GM21786 (cell line): ENCODE results near the gene RNF40.

Experiments
- ATAC-seq: cut with Tn5 transposase; IDR thresholded peaks from one replicate; pipeline ENCODE4 v1.9.1; 2021; ENCODE audit not compliant: unreplicated experiment

The RNF40 gene

GRCh38 chr16:30761427-30761927 is 645 bp upstream of the RNF40 start:
- peak; percentile 6 for ATAC-seq

GRCh38 chr16:30762991-30763725 is 1.0 kb downstream of the RNF40 start:
- no peak for ATAC-seq

GRCh38 chr16:30764086-30764485 is 2.0 kb downstream of the RNF40 start:
- ATAC-seq = no peak

- no peak for ATAC-seq
These were observed 2.8 kb downstream of the RNF40 start for GRCh38 chr16:30764816-30765465.

- no peak for ATAC-seq
These were observed 4.2 kb downstream of the RNF40 start for GRCh38 chr16:30766206-30766932.

DNA sequence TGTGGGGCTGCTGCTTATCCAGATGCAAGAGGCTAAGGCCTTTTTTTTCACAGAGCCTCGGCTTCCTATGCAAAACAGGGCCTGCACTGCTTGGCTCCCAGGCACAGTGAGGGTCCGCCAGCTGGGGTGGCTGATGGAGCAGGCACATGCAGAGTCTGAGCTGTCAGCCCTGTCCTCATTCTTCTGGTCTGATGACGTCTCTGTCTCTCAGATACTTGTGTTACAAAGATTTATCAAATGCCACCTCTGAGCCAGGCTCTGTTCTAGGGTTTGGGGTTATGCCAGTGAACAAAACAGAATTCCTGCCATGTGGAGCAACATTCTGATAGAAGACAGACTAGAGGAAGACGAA is 4.8 kb downstream of the RNF40 start:
- no peak for ATAC-seq

DNA sequence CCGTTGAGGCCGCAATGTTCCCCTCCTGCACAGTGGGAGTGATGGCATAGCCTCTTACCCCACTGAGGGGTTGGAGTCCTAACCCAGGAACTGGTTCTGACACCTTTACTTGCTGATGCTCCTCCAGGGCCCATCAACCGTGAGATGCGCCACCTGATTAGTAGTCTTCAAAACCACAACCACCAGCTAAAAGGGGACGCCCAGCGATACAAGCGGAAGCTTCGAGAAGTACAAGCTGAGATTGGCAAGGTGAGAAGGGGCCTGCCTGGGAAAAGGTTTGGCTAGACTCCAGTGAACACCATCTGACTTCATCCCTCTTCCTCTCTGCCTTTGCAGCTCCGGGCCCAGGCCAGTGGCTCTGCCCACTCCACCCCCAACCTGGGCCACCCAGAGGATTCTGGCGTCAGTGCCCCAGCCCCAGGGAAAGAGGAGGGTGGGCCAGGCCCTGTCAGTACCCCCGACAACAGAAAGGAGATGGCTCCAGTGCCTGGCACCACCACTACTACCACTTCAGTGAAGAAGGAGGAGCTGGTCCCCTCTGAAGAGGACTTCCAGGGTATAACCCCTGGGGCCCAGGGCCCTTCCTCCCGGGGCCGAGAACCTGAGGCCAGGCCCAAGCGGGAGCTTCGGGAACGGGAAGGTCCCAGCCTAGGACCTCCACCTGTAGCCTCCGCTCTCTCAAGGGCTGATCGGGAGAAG is 5.8 kb downstream of the RNF40 start:
- no peak for ATAC-seq

DNA sequence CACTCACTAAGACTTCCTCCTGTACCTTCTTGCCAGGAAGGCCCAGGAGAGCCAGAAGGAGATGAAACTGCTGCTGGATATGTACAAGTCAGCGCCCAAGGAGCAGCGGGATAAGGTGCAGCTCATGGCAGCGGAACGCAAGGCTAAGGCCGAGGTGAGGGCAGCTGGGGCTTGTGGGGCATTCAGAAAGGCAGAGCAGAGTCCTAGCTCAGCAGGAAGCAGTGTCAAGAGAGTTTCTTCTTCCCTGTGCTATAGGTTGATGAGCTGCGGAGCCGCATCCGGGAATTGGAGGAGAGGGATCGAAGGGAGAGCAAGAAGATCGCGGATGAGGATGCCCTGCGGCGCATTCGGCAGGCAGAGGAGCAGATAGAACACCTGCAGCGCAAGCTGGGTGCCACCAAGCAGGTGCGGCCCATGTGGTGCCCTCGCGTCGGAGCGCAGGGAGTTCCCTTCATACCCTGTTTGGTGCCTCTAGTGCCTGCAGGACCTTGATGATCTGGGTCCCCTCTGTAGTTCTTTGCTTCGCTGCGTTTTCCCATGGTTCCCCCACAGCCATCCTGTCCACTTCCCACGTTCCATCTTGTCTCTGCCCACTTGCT is 6.6 kb downstream of the RNF40 start:
- ATAC-seq = no peak

DNA sequence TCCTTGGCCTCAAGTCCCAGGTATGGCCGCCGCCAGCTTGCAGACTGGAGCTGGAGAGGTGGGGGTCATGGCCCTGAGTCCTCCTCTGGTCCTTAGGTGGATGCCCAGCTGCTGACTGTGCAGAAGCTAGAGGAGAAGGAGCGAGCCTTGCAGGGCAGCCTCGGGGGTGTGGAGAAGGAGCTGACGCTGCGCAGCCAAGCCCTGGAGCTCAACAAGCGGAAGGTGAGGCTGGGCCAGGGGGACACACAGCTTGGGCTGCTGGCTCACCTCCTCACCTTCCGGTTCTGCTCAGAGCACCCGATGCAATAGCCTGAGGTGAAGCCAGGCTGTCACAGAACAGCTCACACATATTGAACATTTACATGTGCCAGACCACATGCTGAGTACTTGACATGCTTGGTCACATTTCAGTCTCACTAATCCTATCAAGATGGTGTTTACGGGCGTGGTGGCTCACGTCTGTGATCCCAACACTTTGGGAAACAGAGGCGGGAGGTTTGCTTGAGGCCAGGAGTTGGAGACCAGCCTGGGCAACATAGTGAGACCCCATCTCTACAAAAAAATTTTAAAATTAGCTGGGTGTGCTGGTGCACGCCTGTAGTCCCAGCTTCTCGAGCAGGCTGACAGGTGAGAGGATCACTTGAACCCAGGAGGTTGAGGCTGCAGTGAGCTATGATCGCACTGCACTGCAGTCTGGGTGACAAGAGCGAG is 7.4 kb downstream of the RNF40 start:
- no peak for ATAC-seq

GRCh38 chr16:30771726-30772125 is 9.6 kb downstream of the RNF40 start:
- no peak for ATAC-seq

- no peak for ATAC-seq
These were observed 11.7 kb downstream of the RNF40 start for GRCh38 chr16:30773826-30774225.

DNA sequence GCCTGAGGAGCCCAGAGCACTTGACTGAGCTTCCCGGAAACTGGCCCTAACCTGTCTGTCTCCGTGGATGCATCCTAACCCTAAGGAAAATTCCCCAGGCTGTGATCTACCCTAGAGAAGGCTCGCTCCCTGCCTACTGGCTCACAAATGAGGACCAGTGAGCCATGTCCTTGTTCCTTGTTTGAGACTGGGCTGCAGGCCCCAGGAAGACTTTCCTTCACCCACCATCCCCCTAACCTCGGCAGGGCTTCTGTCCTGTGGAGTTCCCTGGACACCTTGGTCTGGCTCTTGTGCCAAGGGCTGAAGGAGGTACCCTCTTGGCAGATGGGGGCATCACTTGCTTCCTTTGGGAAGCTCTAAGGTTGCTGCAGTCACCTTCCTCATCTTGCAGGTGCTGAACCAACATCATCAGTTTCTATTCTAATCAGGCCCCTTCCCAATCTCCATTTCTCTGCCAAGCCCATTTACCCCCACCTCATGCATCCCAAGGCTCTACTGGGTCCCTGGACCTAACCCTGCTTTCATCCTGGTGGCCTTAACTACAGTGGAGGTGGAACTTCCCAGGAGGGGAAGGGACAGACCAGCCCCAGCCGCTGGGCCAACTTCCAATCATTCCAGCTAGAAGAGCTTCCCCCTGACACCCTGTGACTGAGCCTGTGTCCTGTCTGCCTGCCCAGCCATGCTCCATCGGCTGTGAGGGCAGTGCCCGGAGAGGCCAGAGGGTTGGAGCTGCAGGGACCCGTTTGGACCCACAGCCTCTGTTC is 12.4 kb downstream of the RNF40 start:
- peak; percentile 19 for ATAC-seq

DNA sequence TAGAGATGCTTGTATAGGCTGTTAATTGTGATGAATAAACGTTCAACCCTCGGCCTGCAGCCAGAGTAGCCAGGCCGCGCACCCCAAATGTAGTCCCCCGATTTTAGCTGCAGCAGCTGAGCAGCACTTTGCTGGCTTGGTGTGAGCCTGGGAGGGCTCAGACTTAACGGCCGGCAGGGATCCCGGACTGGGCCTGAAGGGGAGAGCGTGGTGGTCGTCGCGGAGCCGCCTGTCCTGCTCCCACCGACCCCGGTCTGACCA is 12.9 kb downstream of the RNF40 start:
- no peak for ATAC-seq

DNA sequence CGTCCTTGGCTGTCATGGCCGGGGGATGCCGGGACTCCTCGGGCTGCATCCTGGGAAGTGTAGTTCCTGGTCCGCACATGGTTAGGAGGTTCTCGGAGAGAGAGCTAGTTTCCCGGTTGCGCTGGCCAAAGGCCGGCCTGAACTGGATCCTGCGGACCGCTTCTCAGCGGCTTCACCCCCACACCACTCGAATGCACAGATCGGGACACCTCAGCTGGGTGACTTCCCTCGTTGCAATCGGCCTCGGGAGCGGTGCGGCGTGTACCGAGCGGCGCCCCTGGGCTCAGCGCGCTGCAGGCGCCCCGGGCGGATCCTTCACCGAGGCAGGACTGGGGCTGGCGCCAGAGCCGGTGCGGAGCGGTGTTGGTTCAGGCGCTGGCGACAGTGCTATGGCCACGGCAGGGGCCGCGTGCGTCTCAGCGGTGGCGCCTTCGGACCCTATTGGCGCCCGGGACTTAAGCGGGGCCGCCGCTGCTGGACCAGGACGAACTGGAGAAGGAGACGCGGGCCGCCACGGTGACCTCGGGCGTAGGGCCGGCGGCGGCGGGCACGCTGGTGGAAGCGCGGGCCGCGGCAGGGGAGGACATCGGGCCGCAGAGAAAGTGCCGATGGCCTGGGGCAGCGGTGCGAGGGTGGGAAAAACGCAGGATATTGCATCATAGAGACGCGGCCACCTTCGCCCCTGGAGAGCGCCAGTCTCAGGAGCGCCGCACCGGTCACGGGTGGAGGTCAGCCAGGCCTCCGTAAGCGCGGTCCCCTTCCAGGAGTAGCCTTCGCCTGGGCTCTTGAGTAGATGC is 13.5 kb downstream of the RNF40 start:
- ATAC-seq = peak; percentile 61

DNA sequence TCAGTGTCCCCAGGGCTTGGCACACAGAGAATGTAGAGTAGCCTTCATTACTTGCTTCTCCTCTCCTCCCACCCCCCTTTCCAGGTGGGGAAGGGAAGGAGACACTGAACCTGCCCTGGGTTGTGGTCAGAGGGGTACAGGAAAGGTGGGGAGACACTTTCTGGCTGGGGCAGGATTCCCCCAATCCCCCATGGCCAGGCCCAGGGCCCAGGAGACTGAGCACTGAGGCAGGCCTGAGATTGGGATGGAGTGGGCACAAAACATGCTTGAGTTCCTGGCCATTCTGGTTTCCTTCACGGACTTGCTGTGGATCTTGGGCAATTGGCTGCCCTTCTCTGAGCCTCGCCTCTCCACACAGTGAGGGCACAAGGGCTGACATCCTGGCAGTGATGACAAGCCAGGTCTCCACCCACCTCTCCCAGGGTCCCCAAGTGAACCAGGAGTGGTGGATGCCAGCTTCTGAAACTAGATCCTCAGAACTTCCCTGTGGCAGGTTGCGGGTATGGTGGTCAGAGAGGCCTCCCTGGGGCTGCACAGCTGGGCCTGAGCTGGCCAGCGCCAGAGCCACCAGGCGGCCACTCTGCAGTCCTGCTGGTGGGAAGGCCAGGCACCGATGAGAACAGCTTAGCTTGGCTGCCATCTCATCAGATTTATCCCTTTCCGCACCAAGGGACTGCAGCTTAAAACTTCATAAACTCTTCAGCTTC is 15.6 kb downstream of the RNF40 start:
- no peak for ATAC-seq

DNA sequence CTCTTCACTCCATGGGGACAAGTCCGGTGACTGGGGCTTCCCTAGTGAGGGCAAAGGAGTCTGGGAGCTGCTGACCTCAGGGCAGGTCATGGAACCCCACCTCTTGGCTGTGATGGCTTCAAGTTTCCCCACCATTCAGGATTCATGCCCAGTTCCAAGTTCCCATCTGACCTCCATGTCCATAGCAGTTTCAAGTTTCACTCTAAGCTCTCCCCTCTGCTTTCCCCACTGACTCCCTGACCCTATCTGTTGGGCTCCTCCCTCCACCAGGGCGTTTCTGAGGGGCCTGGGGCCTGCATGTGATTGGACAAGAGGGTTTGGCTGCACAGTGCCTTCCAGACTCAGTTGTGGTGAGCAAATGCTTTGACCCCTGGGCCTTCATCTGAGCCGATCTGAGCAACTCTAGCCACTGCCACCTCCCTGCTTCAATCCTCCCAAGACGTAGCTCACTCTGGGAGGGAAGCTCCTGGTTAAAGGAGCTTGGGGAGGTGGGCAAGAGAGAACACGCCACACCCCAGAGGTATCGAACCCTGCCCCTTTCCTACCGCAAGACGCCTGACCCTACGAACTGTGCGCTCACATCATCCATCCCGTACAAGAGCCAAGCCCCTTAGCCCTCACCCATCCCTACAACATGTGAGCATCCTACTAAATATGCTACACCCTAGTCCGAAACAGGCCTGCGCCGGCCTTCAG is 16.6 kb downstream of the RNF40 start:
- no peak for ATAC-seq

- no peak for ATAC-seq
These were observed 17.5 kb downstream of the RNF40 start for GRCh38 chr16:30779596-30779995.

- ATAC-seq = no peak
These were observed 17.9 kb downstream of the RNF40 start for GRCh38 chr16:30780021-30780420.
